Measurements from ENCODE around the gene ZDHHC1.

- TF ChIP-seq CTCF (conservative IDR thresholded peaks at IDR 0.05; ENCODE audit: low read length) (no peak), EZH2phosphoT487 (IDR thresholded peaks at IDR 0.05; ENCODE audit: borderline replicate concordance) (no peak)
Measured at GRCh38 chr16:67383284-67383683, 33.0 kb downstream of the ZDHHC1 start.

All from Loucy (cell line).